ENCODE data around the gene NHERF2.

The NHERF2 gene

GRCh38 chr16:2060346-2060745 is 33.6 kb downstream of the NHERF2 start:
- H3K4me3 ChIP-seq (ENCODE audit: low read depth, low read length) = no peak overlapping the region
- no peak for DNase-seq (ENCODE audit: low read depth, low spot score)
- TF ChIP-seq CTCF (IDR thresholded peaks at IDR 0.05; ENCODE audit: low read depth, low read length) = no peak
- in situ Hi-C loops (cut with HindIII; ENCODE audit: low sequenced_read_pairs) = no loop called here

- DNase-seq (ENCODE audit: low read depth, low spot score) = no peak
- no peak for TF ChIP-seq CTCF (IDR thresholded peaks at IDR 0.05; ENCODE audit: low read depth, low read length)
- H3K4me3 ChIP-seq (ENCODE audit: low read depth, low read length) = no peak overlapping the region
- in situ Hi-C loops (cut with HindIII; ENCODE audit: low sequenced_read_pairs) = no loop called here
Measured at GRCh38 chr16:2061023-2061422, 34.3 kb downstream of the NHERF2 start.

GRCh38 chr16:2061526-2061925 is 34.8 kb downstream of the NHERF2 start:
- TF ChIP-seq CTCF (IDR thresholded peaks at IDR 0.05; ENCODE audit: low read depth, low read length) = no peak
- no peak for DNase-seq (ENCODE audit: low read depth, low spot score)
- no peak overlapping the region for H3K4me3 ChIP-seq (ENCODE audit: low read depth, low read length)
- in situ Hi-C loops (cut with HindIII; ENCODE audit: low sequenced_read_pairs) = no loop called here

GRCh38 chr16:2062801-2063200 is 36.1 kb downstream of the NHERF2 start:
- H3K4me3 ChIP-seq (ENCODE audit: low read depth, low read length) = no peak overlapping the region
- DNase-seq (ENCODE audit: low read depth, low spot score) = no peak
- TF ChIP-seq CTCF (IDR thresholded peaks at IDR 0.05; ENCODE audit: low read depth, low read length) = no peak
- in situ Hi-C loops (cut with HindIII; ENCODE audit: low sequenced_read_pairs) = no loop called here

GRCh38 chr16:2063861-2064260 is 37.2 kb downstream of the NHERF2 start:
- H3K4me3 ChIP-seq (ENCODE audit: low read depth, low read length) = no peak overlapping the region
- in situ Hi-C loops (cut with HindIII; ENCODE audit: low sequenced_read_pairs) = no loop called here
- TF ChIP-seq CTCF (IDR thresholded peaks at IDR 0.05; ENCODE audit: low read depth, low read length) = no peak
- no peak for DNase-seq (ENCODE audit: low read depth, low spot score)

- no peak overlapping the region for H3K4me3 ChIP-seq (ENCODE audit: low read depth, low read length)
- in situ Hi-C loops (cut with HindIII; ENCODE audit: low sequenced_read_pairs) = no loop called here
- DNase-seq (ENCODE audit: low read depth, low spot score) = no peak
- no peak for TF ChIP-seq CTCF (IDR thresholded peaks at IDR 0.05; ENCODE audit: low read depth, low read length)
Measured at GRCh38 chr16:2064368-2064945, 37.8 kb downstream of the NHERF2 start.

GRCh38 chr16:2066139-2066538 is 39.4 kb downstream of the NHERF2 start:
- no peak for TF ChIP-seq CTCF (IDR thresholded peaks at IDR 0.05; ENCODE audit: low read depth, low read length)
- DNase-seq (ENCODE audit: low read depth, low spot score) = no peak
- H3K4me3 ChIP-seq (ENCODE audit: low read depth, low read length) = no peak overlapping the region
- in situ Hi-C loops (cut with HindIII; ENCODE audit: low sequenced_read_pairs) = no loop called here

Measured in astrocyte of the spinal cord (primary cell).